ENCODE data around the gene A4GALT.
"Not testable (repeated sequence)": the region's sequence is repeated elsewhere in the genome, so short reads cannot be mapped to it uniquely, and the experiment has no call there.

A4GALT gene

GRCh38 chr22:42764895-42765363, 44.3 kb upstream of the A4GALT start:
- TF ChIP-seq CTCF (IDR thresholded peaks at IDR 0.05; ENCODE audit: control insufficient read depth, extremely low read depth, insufficient read depth): no peak
- no peak for DNase-seq (ENCODE audit: low read depth)
- no peak overlapping the region for H3K4me3 ChIP-seq (ENCODE audit: low read depth, low read length)

GRCh38 chr22:42763965-42764480, 43.4 kb upstream of the A4GALT start:
- no peak for TF ChIP-seq CTCF (IDR thresholded peaks at IDR 0.05; ENCODE audit: control insufficient read depth, extremely low read depth, insufficient read depth)
- no peak for DNase-seq (ENCODE audit: low read depth)
- no peak overlapping the region for H3K4me3 ChIP-seq (ENCODE audit: low read depth, low read length)

- no peak for DNase-seq (ENCODE audit: low read depth)
Observed at GRCh38 chr22:42760806-42761565, 40.3 kb upstream of the A4GALT start.

GRCh38 chr22:42758931-42759629, 38.4 kb upstream of the A4GALT start:
- no peak for DNase-seq (ENCODE audit: low read depth)
- no peak overlapping the region for H3K4me3 ChIP-seq (ENCODE audit: low read depth, low read length)
- no peak for TF ChIP-seq CTCF (IDR thresholded peaks at IDR 0.05; ENCODE audit: control insufficient read depth, extremely low read depth, insufficient read depth)

More at GRCh38 chr22:42760806-42761565, 40.3 kb upstream of the A4GALT start:
- TF ChIP-seq CTCF (IDR thresholded peaks at IDR 0.05; ENCODE audit: control insufficient read depth, extremely low read depth, insufficient read depth): no peak
- no peak overlapping the region for H3K4me3 ChIP-seq (ENCODE audit: low read depth, low read length)

- H3K4me3 ChIP-seq (ENCODE audit: low read depth, low read length); DNase-seq (ENCODE audit: low read depth): not testable (repeated sequence)
Observed at GRCh38 chr22:42755553-42755952, 34.9 kb upstream of the A4GALT start.

- H3K4me3 ChIP-seq (ENCODE audit: low read depth, low read length); DNase-seq (ENCODE audit: low read depth): not testable (repeated sequence)
Observed at GRCh38 chr22:42755121-42755520, 34.5 kb upstream of the A4GALT start.

- TF ChIP-seq CTCF (IDR thresholded peaks at IDR 0.05; ENCODE audit: control insufficient read depth, extremely low read depth, insufficient read depth): no peak
- no peak for DNase-seq (ENCODE audit: low read depth)
- no peak overlapping the region for H3K4me3 ChIP-seq (ENCODE audit: low read depth, low read length)
Observed at GRCh38 chr22:42754658-42755057, 34.0 kb upstream of the A4GALT start.
